ENCODE data around the gene RNF148. TPM values are rescaled to one million over a fixed set of nuclear protein-coding genes. Genes with fewer than 3 reads are reported as not detected.

The RNF148 gene
- not detected for total RNA-seq

- Mint-ChIP-seq H3K9me3 (peaks cover 6% of the 10 kb centered on the region), H3K27me3 (ENCODE audit: low read depth) (no peaks in the 10 kb centered on the region), H3K36me3 (ENCODE audit: low read depth) (no peaks in the 10 kb centered on the region), H3K4me1 (ENCODE audit: low read depth) (no peaks in the 10 kb centered on the region), H3K4me3 (no peak within 1 kb of the TSS), H3K27ac (no peak within 1 kb of the TSS)
- CTCF ChIA-PET = no interaction called here
- intact Hi-C loops (cut with micrococcal nuclease) = no loop called here
- no peak for DNase-seq
Observed at GRCh38 chr7:122702872-122703510, at the start of gene RNF148. RNF148 (minus strand) TSS chr7:122702922; CDS start chr7:122702750, 172 bp downstream.

GRCh38 chr7:122750389-122750788 is 47.7 kb upstream of the RNF148 start:
- Mint-ChIP-seq H3K4me3 (no peak overlapping the region), H3K36me3 (ENCODE audit: low read depth) (no peaks in the 10 kb centered on the region), H3K27ac (no peak overlapping the region), H3K4me1 (ENCODE audit: low read depth) (no peaks in the 10 kb centered on the region), H3K27me3 (ENCODE audit: low read depth) (no peaks in the 10 kb centered on the region), H3K9me3 (no peaks in the 10 kb centered on the region)
- CTCF ChIA-PET = no interaction called here
- intact Hi-C loops (cut with micrococcal nuclease) = no loop called here
- DNase-seq = no peak

GRCh38 chr7:122748195-122748594 is 45.5 kb upstream of the RNF148 start:
- no peaks in the 10 kb centered on the region for H3K9me3 Mint-ChIP-seq
- DNase-seq = no peak
- CTCF ChIA-PET = no interaction called here
- H3K27me3 Mint-ChIP-seq (ENCODE audit: low read depth) = no peaks in the 10 kb centered on the region
- H3K4me1 Mint-ChIP-seq (ENCODE audit: low read depth) = no peaks in the 10 kb centered on the region
- H3K4me3 Mint-ChIP-seq = no peak overlapping the region
- intact Hi-C loops (cut with micrococcal nuclease) = no loop called here
- no peak overlapping the region for H3K27ac Mint-ChIP-seq
- H3K36me3 Mint-ChIP-seq (ENCODE audit: low read depth) = no peaks in the 10 kb centered on the region

GRCh38 chr7:122746948-122747347 is 44.2 kb upstream of the RNF148 start:
- H3K36me3 Mint-ChIP-seq (ENCODE audit: low read depth) = no peaks in the 10 kb centered on the region
- intact Hi-C loops (cut with micrococcal nuclease) = no loop called here
- no peak overlapping the region for H3K4me3 Mint-ChIP-seq
- CTCF ChIA-PET = no interaction called here
- H3K9me3 Mint-ChIP-seq = no peaks in the 10 kb centered on the region
- no peaks in the 10 kb centered on the region for H3K4me1 Mint-ChIP-seq (ENCODE audit: low read depth)
- H3K27me3 Mint-ChIP-seq (ENCODE audit: low read depth) = no peaks in the 10 kb centered on the region
- H3K27ac Mint-ChIP-seq = no peak overlapping the region
- no peak for DNase-seq

GRCh38 chr7:122743211-122743610 is 40.5 kb upstream of the RNF148 start:
- H3K9me3 Mint-ChIP-seq = no peaks in the 10 kb centered on the region
- no peaks in the 10 kb centered on the region for H3K27me3 Mint-ChIP-seq (ENCODE audit: low read depth)
- no peaks in the 10 kb centered on the region for H3K4me1 Mint-ChIP-seq (ENCODE audit: low read depth)
- intact Hi-C loops (cut with micrococcal nuclease) = no loop called here
- H3K36me3 Mint-ChIP-seq (ENCODE audit: low read depth) = no peaks in the 10 kb centered on the region
- CTCF ChIA-PET = no interaction called here
- DNase-seq = no peak
- no peak overlapping the region for H3K4me3 Mint-ChIP-seq
- no peak overlapping the region for H3K27ac Mint-ChIP-seq

GRCh38 chr7:122738947-122739346 is 36.2 kb upstream of the RNF148 start:
- no peaks in the 10 kb centered on the region for H3K9me3 Mint-ChIP-seq
- H3K4me3 Mint-ChIP-seq = no peak overlapping the region
- intact Hi-C loops (cut with micrococcal nuclease) = no loop called here
- DNase-seq = no peak
- no peaks in the 10 kb centered on the region for H3K4me1 Mint-ChIP-seq (ENCODE audit: low read depth)
- no peaks in the 10 kb centered on the region for H3K36me3 Mint-ChIP-seq (ENCODE audit: low read depth)
- no peaks in the 10 kb centered on the region for H3K27me3 Mint-ChIP-seq (ENCODE audit: low read depth)
- H3K27ac Mint-ChIP-seq = no peak overlapping the region
- CTCF ChIA-PET = no interaction called here

- CTCF ChIA-PET = no interaction called here
Observed at GRCh38 chr7:122736183-122736582, 33.5 kb upstream of the RNF148 start.

GRCh38 chr7:122727759-122728158 is 25.0 kb upstream of the RNF148 start:
- no peaks in the 10 kb centered on the region for H3K27me3 Mint-ChIP-seq (ENCODE audit: low read depth)
- peaks cover 2% of the 10 kb centered on the region for H3K9me3 Mint-ChIP-seq
- intact Hi-C loops (cut with micrococcal nuclease) = no loop called here
- no peak overlapping the region for H3K4me3 Mint-ChIP-seq
- DNase-seq = no peak
- no peak overlapping the region for H3K27ac Mint-ChIP-seq
- H3K4me1 Mint-ChIP-seq (ENCODE audit: low read depth) = no peaks in the 10 kb centered on the region
- CTCF ChIA-PET = no interaction called here
- H3K36me3 Mint-ChIP-seq (ENCODE audit: low read depth) = no peaks in the 10 kb centered on the region

More at GRCh38 chr7:122736183-122736582, 33.5 kb upstream of the RNF148 start:
- intact Hi-C loops (cut with micrococcal nuclease) = no loop called here
- no peaks in the 10 kb centered on the region for H3K4me1 Mint-ChIP-seq (ENCODE audit: low read depth)
- no peaks in the 10 kb centered on the region for H3K36me3 Mint-ChIP-seq (ENCODE audit: low read depth)
- H3K9me3 Mint-ChIP-seq = no peaks in the 10 kb centered on the region
- H3K27me3 Mint-ChIP-seq (ENCODE audit: low read depth) = no peaks in the 10 kb centered on the region
- H3K27ac Mint-ChIP-seq = no peak overlapping the region
- H3K4me3 Mint-ChIP-seq = no peak overlapping the region
- no peak for DNase-seq

GRCh38 chr7:122727354-122727753 is 24.6 kb upstream of the RNF148 start:
- DNase-seq = no peak
- no peak overlapping the region for H3K4me3 Mint-ChIP-seq
- no peaks in the 10 kb centered on the region for H3K4me1 Mint-ChIP-seq (ENCODE audit: low read depth)
- intact Hi-C loops (cut with micrococcal nuclease) = no loop called here
- no peaks in the 10 kb centered on the region for H3K27me3 Mint-ChIP-seq (ENCODE audit: low read depth)
- peaks cover 2% of the 10 kb centered on the region for H3K9me3 Mint-ChIP-seq
- no peaks in the 10 kb centered on the region for H3K36me3 Mint-ChIP-seq (ENCODE audit: low read depth)
- CTCF ChIA-PET = no interaction called here
- H3K27ac Mint-ChIP-seq = no peak overlapping the region

DNA sequence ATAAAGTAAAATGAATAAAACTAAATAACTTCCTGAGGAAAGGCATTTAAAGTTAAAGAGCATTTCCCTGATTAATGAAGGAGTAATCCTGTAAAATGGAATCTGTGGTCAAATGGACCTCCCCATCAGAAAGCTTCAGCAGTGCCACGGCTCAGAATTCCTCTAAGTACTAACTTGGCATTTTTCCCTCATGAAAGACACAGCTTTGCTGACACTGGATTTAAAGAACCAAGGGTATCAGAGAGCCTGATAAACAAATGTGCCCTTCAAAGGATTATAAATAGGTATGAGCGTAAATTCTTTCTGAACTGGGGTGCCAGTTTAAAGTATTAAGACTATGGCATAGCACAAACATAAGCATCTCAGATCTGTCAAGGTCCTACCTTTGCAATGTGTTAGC is 24.2 kb upstream of the RNF148 start:
- Mint-ChIP-seq H3K27ac (no peak overlapping the region), H3K4me3 (no peak overlapping the region), H3K4me1 (ENCODE audit: low read depth) (no peaks in the 10 kb centered on the region), H3K9me3 (peaks cover 2% of the 10 kb centered on the region), H3K36me3 (ENCODE audit: low read depth) (no peaks in the 10 kb centered on the region), H3K27me3 (ENCODE audit: low read depth) (no peaks in the 10 kb centered on the region)
- intact Hi-C loops (cut with micrococcal nuclease) = no loop called here
- CTCF ChIA-PET = no interaction called here
- DNase-seq = no peak

DNA sequence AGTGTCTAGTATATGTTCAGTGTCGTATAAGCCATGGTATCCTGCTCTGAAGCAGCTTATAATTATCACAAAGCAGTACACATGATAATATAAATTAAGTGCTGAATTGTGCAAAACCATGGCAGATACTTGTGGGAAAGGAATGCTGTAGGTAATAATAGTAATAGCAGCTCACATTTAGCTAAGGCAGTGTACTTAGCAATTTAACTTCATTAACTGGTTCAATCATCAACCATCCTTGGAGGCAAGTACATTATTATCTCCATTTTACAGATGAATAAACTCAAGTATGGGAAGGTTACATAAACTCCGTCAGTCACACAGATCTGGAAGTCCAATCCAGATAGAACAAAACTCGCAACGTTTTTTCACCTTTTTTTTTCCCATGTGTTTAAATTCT is 21.6 kb upstream of the RNF148 start:
- H3K9me3 Mint-ChIP-seq = peaks cover 9% of the 10 kb centered on the region
- H3K4me3 Mint-ChIP-seq = no peak overlapping the region
- H3K4me1 Mint-ChIP-seq (ENCODE audit: low read depth) = no peaks in the 10 kb centered on the region
- H3K27ac Mint-ChIP-seq = no peak overlapping the region
- intact Hi-C loops (cut with micrococcal nuclease) = no loop called here
- H3K27me3 Mint-ChIP-seq (ENCODE audit: low read depth) = no peaks in the 10 kb centered on the region
- CTCF ChIA-PET = no interaction called here
- DNase-seq = no peak
- H3K36me3 Mint-ChIP-seq (ENCODE audit: low read depth) = no peaks in the 10 kb centered on the region

DNA sequence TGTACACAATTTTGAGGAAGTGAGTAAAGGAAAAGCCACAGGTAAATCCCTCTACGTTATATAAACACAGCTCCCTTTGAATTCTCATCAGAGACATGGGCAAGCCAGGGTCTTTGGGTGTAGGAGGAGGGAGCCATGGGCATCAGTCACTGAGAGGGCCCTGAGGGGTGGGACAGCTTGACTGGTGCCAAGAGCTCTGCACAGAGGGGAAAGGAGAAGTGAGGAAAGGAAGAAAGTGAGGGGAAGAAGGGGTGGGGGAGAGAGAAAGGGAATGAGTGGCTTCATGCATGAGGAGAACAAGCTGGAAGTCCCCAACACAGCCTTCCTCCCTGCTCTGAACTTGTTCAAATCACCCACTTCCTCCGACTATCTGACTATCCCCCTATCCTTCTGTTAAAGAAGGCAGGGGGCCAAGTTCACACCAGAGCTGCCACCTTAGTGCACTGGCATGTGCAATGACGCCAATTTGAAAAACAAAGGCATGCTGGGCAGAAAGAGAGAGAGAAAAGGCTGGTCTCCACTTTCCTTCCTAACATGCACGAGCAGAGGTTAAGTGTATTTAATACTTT is 16.4 kb upstream of the RNF148 start:
- no peak for DNase-seq
- intact Hi-C loops (cut with micrococcal nuclease) = no loop called here
- H3K27me3 Mint-ChIP-seq (ENCODE audit: low read depth) = no peaks in the 10 kb centered on the region
- no peak overlapping the region for H3K4me3 Mint-ChIP-seq
- H3K27ac Mint-ChIP-seq = no peak overlapping the region
- no peaks in the 10 kb centered on the region for H3K36me3 Mint-ChIP-seq (ENCODE audit: low read depth)
- CTCF ChIA-PET = no interaction called here
- no peaks in the 10 kb centered on the region for H3K4me1 Mint-ChIP-seq (ENCODE audit: low read depth)
- peaks cover 9% of the 10 kb centered on the region for H3K9me3 Mint-ChIP-seq

GRCh38 chr7:122717356-122718089 is 14.8 kb upstream of the RNF148 start:
- CTCF ChIA-PET = interaction anchor here (0.5 kb wide), 1 partner anchor 632 kb away, joined by 3 read pairs; no protein-coding TSS in a partner anchor
- no peaks in the 10 kb centered on the region for H3K4me1 Mint-ChIP-seq (ENCODE audit: low read depth)
- intact Hi-C loops (cut with micrococcal nuclease) = no loop called here
- H3K27ac Mint-ChIP-seq = no peak overlapping the region
- H3K27me3 Mint-ChIP-seq (ENCODE audit: low read depth) = no peaks in the 10 kb centered on the region
- H3K4me3 Mint-ChIP-seq = no peak overlapping the region
- H3K36me3 Mint-ChIP-seq (ENCODE audit: low read depth) = no peaks in the 10 kb centered on the region
- H3K9me3 Mint-ChIP-seq = peaks cover 9% of the 10 kb centered on the region
- DNase-seq = no peak
